ENCODE measurements around the gene ATG10. TPM values are rescaled to one million over a fixed set of nuclear protein-coding genes. Genes with fewer than 3 reads are reported as not detected.

Gene ATG10
- total RNA-seq, 4 donors from 2014 or later: 6.0 to 16.4 (median 10.2) TPM

DNA sequence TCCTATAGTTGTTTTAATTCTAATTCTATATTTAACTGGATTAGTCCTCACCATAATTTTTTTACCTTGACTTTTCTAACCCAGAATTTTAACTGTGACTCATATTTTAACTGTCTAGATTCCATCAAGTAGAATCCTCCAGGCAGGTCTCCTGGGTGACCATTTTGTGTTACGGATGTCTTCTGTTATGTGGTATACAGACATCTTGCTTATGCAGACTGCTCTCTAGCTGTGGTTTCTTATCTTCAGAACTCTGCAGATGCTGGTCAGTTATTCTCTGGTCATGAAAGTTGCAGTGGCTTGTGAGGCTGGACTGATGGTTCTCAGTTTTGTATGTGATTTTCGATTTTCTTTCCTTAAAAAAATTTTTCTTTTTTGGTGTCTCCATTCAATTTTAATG, 139.4 kb downstream of the ATG10 start:
- Histone ChIP-seq H3K4me1 (peaks cover 4 to 21% (median 9%) of the 10 kb centered on the region in 3 donors), H3K4me3 (no peak overlapping the region), H3K27ac (no peak overlapping the region), H3K9me3 (no peaks in the 10 kb centered on the region), H3K27me3 (no peaks in the 10 kb centered on the region), H3K36me3 (no peaks in the 10 kb centered on the region)
- WGBS, 2 donors (ENCODE audit: low coverage in 1 of 2): 82 to 100% methylated on average over 1 to 2 of the region's 2 CpGs
- ATAC-seq: no peak
- TF ChIP-seq EP300 (IDR thresholded peaks at IDR 0.05) (no peak), POLR2A (IDR thresholded peaks at IDR 0.05) (no peak), POLR2AphosphoS5 (IDR thresholded peaks at IDR 0.05) (no peak)
- TF ChIP-seq, protein P1, sequence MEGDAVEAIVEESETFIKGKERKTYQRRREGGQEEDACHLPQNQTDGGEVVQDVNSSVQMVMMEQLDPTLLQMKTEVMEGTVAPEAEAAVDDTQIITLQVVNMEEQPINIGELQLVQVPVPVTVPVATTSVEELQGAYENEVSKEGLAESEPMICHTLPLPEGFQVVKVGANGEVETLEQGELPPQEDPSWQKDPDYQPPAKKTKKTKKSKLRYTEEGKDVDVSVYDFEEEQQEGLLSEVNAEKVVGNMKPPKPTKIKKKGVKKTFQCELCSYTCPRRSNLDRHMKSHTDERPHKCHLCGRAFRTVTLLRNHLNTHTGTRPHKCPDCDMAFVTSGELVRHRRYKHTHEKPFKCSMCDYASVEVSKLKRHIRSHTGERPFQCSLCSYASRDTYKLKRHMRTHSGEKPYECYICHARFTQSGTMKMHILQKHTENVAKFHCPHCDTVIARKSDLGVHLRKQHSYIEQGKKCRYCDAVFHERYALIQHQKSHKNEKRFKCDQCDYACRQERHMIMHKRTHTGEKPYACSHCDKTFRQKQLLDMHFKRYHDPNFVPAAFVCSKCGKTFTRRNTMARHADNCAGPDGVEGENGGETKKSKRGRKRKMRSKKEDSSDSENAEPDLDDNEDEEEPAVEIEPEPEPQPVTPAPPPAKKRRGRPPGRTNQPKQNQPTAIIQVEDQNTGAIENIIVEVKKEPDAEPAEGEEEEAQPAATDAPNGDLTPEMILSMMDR (IDR thresholded peaks at IDR 0.05): no peak

DNA sequence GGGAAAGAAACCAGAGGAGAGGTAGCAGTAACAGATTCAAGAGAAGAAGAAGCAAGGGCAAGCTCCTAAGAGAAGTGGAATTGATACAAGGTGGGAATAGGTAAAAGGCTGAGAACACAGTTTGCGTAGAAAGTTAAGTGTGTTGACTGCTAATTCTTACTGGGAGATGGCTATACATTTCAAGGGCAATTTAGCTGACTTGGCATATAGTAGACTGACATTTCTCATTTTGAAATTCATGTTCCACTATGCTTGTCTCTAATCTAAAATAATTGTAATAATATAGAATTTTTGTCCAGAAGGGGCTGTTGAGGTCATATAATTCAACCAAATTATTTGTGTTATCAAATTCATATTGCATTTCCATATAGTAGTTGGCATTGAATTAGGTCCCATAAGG, 144.0 kb downstream of the ATG10 start:
- TF ChIP-seq POLR2A (IDR thresholded peaks at IDR 0.05) (no peak), EP300 (IDR thresholded peaks at IDR 0.05) (no peak), POLR2AphosphoS5 (IDR thresholded peaks at IDR 0.05) (no peak)
- TF ChIP-seq, protein P1 (IDR thresholded peaks at IDR 0.05): no peak
- ATAC-seq: no peak
- Histone ChIP-seq H3K4me1 (no peaks in the 10 kb centered on the region), H3K27ac (no peak overlapping the region), H3K9me3 (no peaks in the 10 kb centered on the region), H3K27me3 (no peaks in the 10 kb centered on the region), H3K4me3 (no peak overlapping the region), H3K36me3 (no peaks in the 10 kb centered on the region)
- WGBS, 2 donors (ENCODE audit: low coverage in 1 of 2): 100% methylated on average over 1 of the region's 1 CpG

DNA sequence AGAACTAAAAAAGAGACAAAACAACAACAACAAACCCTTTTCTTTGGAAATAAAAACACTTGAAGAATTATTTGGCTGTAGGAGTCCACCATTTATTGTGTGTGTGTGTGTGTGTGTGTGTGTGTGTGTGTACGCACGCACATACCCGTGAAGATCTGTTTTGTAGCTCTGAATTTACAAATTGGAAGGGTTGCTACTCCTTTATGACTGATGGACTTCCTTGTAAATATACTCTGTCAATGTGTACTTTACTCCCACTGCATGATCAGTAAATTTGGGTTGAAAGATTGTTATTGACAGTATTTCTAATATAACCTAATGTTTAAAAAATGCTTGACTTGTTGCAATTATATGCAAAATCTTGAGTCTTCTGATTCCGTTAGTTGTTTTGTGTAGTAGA, 148.1 kb downstream of the ATG10 start:
- ATAC-seq: no peak
- H3K4me3 ChIP-seq: no peak overlapping the region
- H3K36me3 ChIP-seq: no peaks in the 10 kb centered on the region
- H3K27ac ChIP-seq: no peak overlapping the region
- H3K4me1 ChIP-seq: no peaks in the 10 kb centered on the region
- WGBS, 2 donors (ENCODE audit: low coverage in 1 of 2): 89% methylated on average over 4 of the region's 4 CpGs
- TF ChIP-seq POLR2A (IDR thresholded peaks at IDR 0.05) (no peak), POLR2AphosphoS5 (IDR thresholded peaks at IDR 0.05) (no peak), EP300 (IDR thresholded peaks at IDR 0.05) (no peak)
- TF ChIP-seq, protein P1 (IDR thresholded peaks at IDR 0.05): no peak
- no peaks in the 10 kb centered on the region for H3K27me3 ChIP-seq
- H3K9me3 ChIP-seq: no peaks in the 10 kb centered on the region

DNA sequence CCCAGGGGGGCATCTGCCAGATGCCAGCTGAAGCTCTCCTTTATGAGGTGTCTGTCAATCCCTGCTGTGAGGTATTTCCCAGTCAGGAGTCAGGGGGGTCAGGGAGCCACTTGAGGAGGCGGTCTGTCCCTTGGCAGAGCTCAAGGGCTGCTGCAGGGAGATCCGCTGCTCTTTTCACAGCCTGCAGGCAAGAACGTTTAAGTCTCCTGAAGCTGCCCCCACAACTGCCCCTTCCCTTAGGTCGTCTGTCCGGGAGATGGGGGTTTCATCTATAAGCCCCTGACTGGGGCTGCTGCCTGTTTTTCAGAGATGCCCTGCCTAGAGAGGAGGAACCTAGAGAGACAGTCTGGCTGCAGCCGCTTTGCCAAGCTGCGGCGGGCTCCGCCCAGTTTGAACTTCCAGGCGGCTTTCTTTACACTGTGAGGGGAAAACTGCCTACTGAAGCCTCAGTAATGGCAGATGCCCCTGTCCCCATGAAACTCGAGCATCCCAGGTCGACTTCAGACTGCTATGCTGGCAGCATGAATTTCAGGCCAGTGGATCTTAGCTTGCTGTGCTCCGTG, 158.0 kb downstream of the ATG10 start:
- no peak for ATAC-seq
- Histone ChIP-seq H3K9me3 (no peaks in the 10 kb centered on the region), H3K27me3 (no peaks in the 10 kb centered on the region), H3K4me1 (no peaks in the 10 kb centered on the region), H3K4me3 (no peak overlapping the region), H3K27ac (no peak overlapping the region), H3K36me3 (no peaks in the 10 kb centered on the region)
- WGBS, 2 donors (ENCODE audit: low coverage in 1 of 2): no CpG with 5 or more reads among the region's 13 CpGs
- TF ChIP-seq EP300 (IDR thresholded peaks at IDR 0.05) (no peak), POLR2AphosphoS5 (IDR thresholded peaks at IDR 0.05) (no peak), POLR2A (IDR thresholded peaks at IDR 0.05) (no peak)
- TF ChIP-seq, protein P1 (IDR thresholded peaks at IDR 0.05): no peak

DNA sequence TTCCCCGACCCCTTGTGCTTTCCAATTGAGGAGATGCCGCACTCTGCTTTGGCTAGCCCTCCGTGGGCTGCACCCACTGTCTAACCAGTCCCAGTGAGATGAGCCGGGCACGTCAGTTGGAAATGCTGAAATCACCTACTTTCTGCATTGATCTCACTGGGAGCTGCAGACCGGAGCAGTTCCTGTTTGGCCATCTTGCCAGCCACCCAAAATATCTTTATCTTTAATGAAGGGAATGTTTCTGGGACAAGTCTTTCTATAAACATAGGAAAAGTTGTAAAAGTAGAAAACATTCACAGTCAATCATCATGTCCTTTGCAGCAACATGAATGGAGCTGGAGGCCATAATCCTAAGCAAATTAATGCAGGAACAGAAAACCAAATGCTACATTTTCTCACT, 158.8 kb downstream of the ATG10 start:
- no peak for ATAC-seq
- Histone ChIP-seq H3K4me3 (no peak overlapping the region), H3K27ac (no peak overlapping the region), H3K27me3 (no peaks in the 10 kb centered on the region), H3K4me1 (no peaks in the 10 kb centered on the region), H3K36me3 (no peaks in the 10 kb centered on the region), H3K9me3 (peaks cover 0 to 6% (median 0%) of the 10 kb centered on the region in 3 donors)
- TF ChIP-seq POLR2AphosphoS5 (IDR thresholded peaks at IDR 0.05): no peak
- TF ChIP-seq POLR2A (IDR thresholded peaks at IDR 0.05): no peak
- no peak for TF ChIP-seq EP300 (IDR thresholded peaks at IDR 0.05)
- TF ChIP-seq, protein P1 (IDR thresholded peaks at IDR 0.05): no peak
- WGBS, 2 donors (ENCODE audit: low coverage in 1 of 2): 80% methylated on average over 1 of the region's 6 CpGs; no CpG with 5 or more reads in 1 of the 2 donors

Measured in gastroesophageal sphincter (tissue), 4 donors.